Peyer's patch (tissue), 4 donors: ENCODE data around the gene LRRC74A.
"Not testable (repeated sequence)": the region's sequence is repeated elsewhere in the genome, so short reads cannot be mapped to it uniquely, and the experiment has no call there.

Experiments used
- CTCF ChIP-seq, 6 experiments: fragments of 450-650 bp in 4 of 6; fragments of 200-600 bp in 2 of 6; sonication (generic) in 1 of 6; IDR thresholded peaks; one replicate each; pipeline ENCODE4 v1.5.1; 2017 to 2019; ENCODE audit warnings: antibody characterized with exemption in 6 of 6, mild to moderate bottlenecking in 3 of 6, moderate library complexity in 1 of 6
- POLR2A ChIP-seq, 2 donors: fragments of 450-650 bp; IDR thresholded peaks; one replicate each; pipeline ENCODE4 v1.5.1; 2017; ENCODE audit warnings: antibody characterized with exemption in 2 of 2, mild to moderate bottlenecking in 2 of 2, moderate library complexity in 2 of 2

- TF ChIP-seq CTCF, POLR2A (IDR thresholded peaks at IDR 0.05): not testable (repeated sequence)
Observed at GRCh38 chr14:76898006-76898405, 71.8 kb downstream of the LRRC74A start.
